Muscle layer of duodenum (tissue), 2 donors: Measurements from ENCODE around the gene ARHGAP29.

Source experiments
- H3K27ac ChIP-seq: one replicate; pipeline ENCODE4 v1.7.0; 2013; ENCODE audit warnings: mild to moderate bottlenecking, low read length
- H3K27me3 ChIP-seq: one replicate; pipeline ENCODE4 v1.7.0; 2013; ENCODE audit warnings: low read depth, mild to moderate bottlenecking, control low read depth, low read length
- H3K36me3 ChIP-seq, 2 donors: one replicate each; pipeline ENCODE4 v1.7.0; 2013; ENCODE audit warnings: low read length in 2 of 2, control low read depth in 1 of 2, mild to moderate bottlenecking in 1 of 2; ENCODE audit not compliant: insufficient read depth in 2 of 2, control insufficient read depth in 1 of 2
- H3K4me1 ChIP-seq, 2 donors: one replicate each; pipeline ENCODE4 v1.7.0; 2013; ENCODE audit warnings: low read length in 2 of 2, mild to moderate bottlenecking in 2 of 2, control low read depth in 1 of 2, moderate library complexity in 1 of 2; ENCODE audit not compliant: insufficient read depth in 2 of 2, control insufficient read depth in 1 of 2
- H3K4me3 ChIP-seq, 2 donors: one replicate each; pipeline ENCODE4 v1.7.0; 2013; ENCODE audit warnings: low read length in 2 of 2, low read depth in 1 of 2, mild to moderate bottlenecking in 1 of 2
- H3K9me3 ChIP-seq, 2 donors: one replicate each; pipeline ENCODE4 v1.7.0; 2013; ENCODE audit warnings: low read length in 2 of 2, control low read depth in 1 of 2, mild to moderate bottlenecking in 1 of 2; ENCODE audit not compliant: control insufficient read depth in 1 of 2
- donor health status: healthy.

Gene ARHGAP29

DNA sequence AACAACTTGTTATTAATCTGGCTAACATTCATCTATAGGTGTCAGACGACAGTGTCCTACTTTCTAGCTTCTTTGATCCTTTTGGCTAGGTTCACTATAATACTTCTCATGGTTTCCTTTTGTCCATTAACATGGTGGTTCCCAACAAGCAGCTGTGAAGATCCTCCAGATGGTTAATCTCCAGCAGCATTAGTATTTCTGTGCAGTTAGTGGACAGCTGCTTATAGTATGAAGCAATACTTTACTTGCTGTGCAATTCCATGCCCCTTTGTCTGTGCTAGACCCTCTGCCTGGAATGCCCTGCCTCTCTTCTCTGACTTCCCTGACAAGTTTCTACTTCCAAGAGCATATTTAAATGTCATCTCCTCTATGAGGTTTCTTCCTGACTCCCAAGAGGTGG lies 41.7 kb upstream of the ARHGAP29 start:
- H3K36me3 ChIP-seq = no peaks in the 10 kb centered on the region
- H3K4me3 ChIP-seq = no peak overlapping the region
- H3K9me3 ChIP-seq = no peaks in the 10 kb centered on the region
- H3K27ac ChIP-seq = no peak overlapping the region
- H3K4me1 ChIP-seq = peaks cover 5 to 37% of the 10 kb centered on the region in 2 donors
- no peaks in the 10 kb centered on the region for H3K27me3 ChIP-seq

DNA sequence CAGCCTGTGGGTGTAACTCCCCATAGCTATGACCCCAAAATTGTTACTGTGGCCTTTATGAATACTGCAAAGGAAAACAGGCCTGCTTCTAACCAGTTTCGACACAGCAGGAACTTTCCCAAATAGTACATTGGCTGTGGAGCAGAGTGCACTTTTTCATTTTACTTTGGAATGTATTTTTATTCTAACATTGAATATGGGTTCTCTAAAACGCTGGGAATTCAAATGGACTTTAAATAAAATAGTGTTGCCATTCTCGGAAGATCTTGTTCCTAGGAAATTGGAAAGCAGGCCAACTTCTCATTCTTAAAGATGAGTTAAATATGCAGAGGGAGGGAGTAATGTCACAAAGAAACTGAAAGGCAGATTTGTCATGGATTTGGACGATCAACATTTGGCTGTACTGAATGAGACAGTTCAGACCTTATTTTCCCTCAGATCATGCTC lies 39.6 kb upstream of the ARHGAP29 start:
- Histone ChIP-seq H3K27me3 (no peaks in the 10 kb centered on the region), H3K36me3 (no peaks in the 10 kb centered on the region), H3K27ac (no peak overlapping the region), H3K4me3 (no peak overlapping the region), H3K4me1 (peaks cover 5 to 37% of the 10 kb centered on the region in 2 donors), H3K9me3 (no peaks in the 10 kb centered on the region)

DNA sequence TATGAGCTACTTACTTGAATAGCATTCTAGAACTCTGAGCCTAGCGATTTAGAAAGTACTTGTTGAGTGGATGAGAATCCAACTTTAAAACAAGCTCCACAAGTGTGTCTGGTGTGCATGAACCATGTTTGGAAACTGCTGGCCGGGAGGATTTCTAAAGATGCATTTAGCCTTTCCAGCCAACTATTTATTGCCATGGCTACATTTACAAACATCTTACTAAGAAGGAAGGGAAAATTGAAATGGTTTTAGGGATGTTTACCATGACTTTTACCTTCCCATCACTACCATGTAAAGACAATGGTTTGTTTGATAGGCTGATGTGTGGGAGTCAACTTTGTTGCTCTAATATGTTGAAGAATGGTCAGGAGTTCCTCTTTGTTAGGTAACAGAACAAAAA lies 37.7 kb upstream of the ARHGAP29 start:
- Histone ChIP-seq H3K9me3 (no peaks in the 10 kb centered on the region), H3K36me3 (no peaks in the 10 kb centered on the region), H3K4me3 (no peak overlapping the region), H3K4me1 (peaks cover 5 to 27% of the 10 kb centered on the region in 2 donors), H3K27me3 (no peaks in the 10 kb centered on the region), H3K27ac (peak overlapping the region; percentile 3)

DNA sequence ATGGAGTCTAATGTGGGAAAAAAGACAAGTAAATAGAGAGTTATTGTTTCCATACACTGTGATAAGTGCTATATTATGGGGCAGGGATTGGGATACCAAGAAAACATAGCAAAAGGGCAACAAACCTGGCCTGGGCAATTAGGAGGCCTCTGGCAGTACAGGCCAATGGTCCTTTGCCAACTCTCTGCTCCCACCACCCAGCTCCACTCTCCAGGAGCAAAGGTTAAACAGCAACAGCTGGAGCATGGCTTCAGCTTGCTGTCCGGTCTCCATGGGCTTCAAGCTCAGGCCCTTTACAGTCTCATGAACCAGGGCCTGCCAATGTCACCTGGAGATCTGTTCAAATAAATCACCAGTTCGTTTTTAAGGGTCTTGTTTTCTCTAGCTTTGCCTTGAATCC lies 37.2 kb upstream of the ARHGAP29 start:
- Histone ChIP-seq H3K36me3 (no peaks in the 10 kb centered on the region), H3K9me3 (no peaks in the 10 kb centered on the region), H3K4me3 (no peak overlapping the region), H3K27ac (peak overlapping the region; percentile 17), H3K27me3 (no peaks in the 10 kb centered on the region), H3K4me1 (peaks cover 5 to 27% of the 10 kb centered on the region in 2 donors)

DNA sequence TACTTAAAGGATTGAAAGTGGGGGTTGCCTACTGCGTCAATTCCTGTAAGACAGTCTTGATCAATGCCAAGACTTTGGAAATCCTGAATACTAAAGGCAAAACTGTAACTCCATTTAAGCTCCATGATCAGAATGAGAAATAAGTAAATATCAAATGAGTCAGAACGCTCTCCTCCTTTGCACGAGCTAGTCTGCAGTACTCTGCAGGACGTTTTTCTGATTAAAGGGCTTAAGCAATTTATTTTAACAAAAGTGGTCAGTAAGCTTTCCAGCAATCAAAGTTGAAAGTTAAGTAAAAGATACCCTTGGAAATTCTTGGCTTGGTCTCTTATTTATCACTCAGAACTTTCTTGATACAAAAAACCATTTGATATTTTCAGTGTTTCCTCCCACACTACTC lies 35.7 kb upstream of the ARHGAP29 start:
- Histone ChIP-seq H3K9me3 (no peaks in the 10 kb centered on the region), H3K4me1 (peaks cover 5 to 27% of the 10 kb centered on the region in 2 donors), H3K27me3 (no peaks in the 10 kb centered on the region), H3K4me3 (no peak overlapping the region), H3K27ac (no peak overlapping the region), H3K36me3 (no peaks in the 10 kb centered on the region)

DNA sequence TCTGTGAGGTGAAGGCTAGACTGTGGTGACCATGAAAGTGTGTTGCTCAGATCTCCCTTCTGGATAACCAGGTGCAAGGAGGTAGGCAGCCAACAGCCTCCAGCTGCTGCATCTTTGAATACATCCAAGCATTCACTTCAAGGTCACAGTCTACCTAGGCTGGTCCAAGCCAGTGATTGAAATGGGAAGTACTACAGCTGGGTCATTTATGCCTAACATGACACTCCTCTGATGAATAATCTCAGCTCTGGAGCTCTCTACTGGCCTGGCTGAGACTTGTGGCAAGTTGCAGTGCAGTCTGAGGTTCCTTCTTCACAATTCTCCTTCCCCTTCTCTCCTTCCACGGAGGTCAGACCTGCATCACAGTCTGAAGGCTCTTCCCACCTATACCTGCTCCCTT lies 35.0 kb upstream of the ARHGAP29 start:
- Histone ChIP-seq H3K36me3 (no peaks in the 10 kb centered on the region), H3K4me3 (no peak overlapping the region), H3K27me3 (no peaks in the 10 kb centered on the region), H3K27ac (no peak overlapping the region), H3K4me1 (peaks cover 5 to 27% of the 10 kb centered on the region in 2 donors), H3K9me3 (no peaks in the 10 kb centered on the region)

DNA sequence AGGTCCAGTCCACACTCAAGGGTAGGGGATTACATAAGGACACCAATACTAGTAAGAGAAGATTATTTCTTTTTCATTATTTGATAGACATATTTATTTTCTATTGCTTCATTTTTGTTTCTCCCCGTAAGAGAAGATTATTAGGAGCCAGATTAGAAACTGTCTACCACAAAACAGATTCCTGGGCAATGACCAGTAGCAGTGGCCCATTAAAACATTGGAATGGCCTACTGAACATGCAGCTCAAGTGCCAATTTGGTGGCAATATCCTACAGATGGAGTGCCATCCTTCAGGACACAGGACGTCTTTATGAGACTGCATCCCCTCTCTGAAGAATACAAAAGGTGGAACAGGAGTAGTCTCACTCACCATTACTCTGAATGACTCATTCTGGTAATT lies 34.0 kb upstream of the ARHGAP29 start:
- no peaks in the 10 kb centered on the region for H3K36me3 ChIP-seq
- no peak overlapping the region for H3K4me3 ChIP-seq
- H3K27ac ChIP-seq = no peak overlapping the region
- peaks cover 5 to 19% of the 10 kb centered on the region in 2 donors for H3K4me1 ChIP-seq
- H3K9me3 ChIP-seq = no peaks in the 10 kb centered on the region
- H3K27me3 ChIP-seq = no peaks in the 10 kb centered on the region

DNA sequence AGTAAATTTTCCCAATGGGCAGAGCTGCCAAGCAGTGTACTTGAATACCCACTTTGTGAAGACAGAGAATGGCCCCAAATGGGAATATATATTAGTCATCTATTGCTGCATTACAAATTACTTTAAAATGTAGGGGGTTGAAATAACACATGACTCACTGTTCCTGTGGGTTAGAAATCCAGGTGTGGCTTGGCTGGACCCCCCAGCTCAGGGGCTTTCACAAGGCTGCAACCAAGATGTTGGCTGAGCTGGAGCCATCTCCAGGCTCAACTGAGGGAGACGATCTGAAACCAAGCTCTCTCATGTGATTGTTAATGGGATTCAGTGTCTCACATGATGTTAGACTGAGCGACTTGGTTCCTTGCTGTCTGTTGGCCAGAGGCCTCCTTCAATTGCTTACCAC lies 33.4 kb upstream of the ARHGAP29 start:
- no peaks in the 10 kb centered on the region for H3K27me3 ChIP-seq
- H3K4me1 ChIP-seq = peaks cover 5 to 14% of the 10 kb centered on the region in 2 donors
- H3K4me3 ChIP-seq = no peak overlapping the region
- H3K9me3 ChIP-seq = no peaks in the 10 kb centered on the region
- no peak overlapping the region for H3K27ac ChIP-seq
- H3K36me3 ChIP-seq = no peaks in the 10 kb centered on the region

DNA sequence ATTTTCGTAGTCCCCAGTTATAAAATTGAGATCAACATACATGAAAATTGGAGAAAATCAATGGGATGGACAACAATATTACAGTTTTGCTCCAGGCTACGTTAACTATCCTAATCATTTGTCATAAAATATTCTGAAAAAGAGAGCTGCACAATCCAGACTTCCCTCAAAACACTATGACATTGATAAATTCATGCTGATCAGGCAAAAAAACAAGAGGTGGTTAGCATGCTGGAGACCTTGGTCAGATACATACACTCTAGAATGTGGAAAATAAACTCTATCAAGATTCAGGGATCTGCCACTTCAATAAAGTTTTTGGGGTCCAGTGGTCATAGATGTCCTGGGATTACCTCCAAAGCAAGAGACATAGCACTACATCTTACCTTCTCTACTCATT lies 32.5 kb upstream of the ARHGAP29 start:
- Histone ChIP-seq H3K4me1 (peaks cover 3 to 6% of the 10 kb centered on the region in 2 donors), H3K27me3 (no peaks in the 10 kb centered on the region), H3K4me3 (no peak overlapping the region), H3K27ac (no peak overlapping the region), H3K36me3 (no peaks in the 10 kb centered on the region), H3K9me3 (no peaks in the 10 kb centered on the region)

DNA sequence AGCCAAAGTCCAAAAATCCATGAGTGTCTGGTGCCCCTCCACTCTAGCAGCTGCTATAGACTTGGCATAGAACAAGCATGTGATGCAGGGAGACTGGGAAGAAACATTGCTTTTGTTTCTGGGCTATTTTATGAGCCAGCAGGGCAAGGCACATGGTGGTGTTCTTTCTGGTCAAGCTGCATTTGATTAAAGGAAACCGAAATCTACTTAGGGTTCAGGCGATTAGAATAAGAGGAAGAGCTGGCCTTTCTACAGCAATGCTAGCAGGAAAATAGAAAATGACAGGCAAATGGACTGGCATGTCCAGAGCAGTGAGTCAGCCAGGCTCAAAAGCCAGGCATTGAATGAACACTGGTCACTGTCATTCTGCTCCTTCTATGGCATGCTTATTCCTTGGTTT lies 28.5 kb upstream of the ARHGAP29 start:
- Histone ChIP-seq H3K36me3 (no peaks in the 10 kb centered on the region), H3K27ac (no peak overlapping the region), H3K4me3 (no peak overlapping the region), H3K4me1 (no peaks in the 10 kb centered on the region), H3K27me3 (no peaks in the 10 kb centered on the region), H3K9me3 (no peaks in the 10 kb centered on the region)

DNA sequence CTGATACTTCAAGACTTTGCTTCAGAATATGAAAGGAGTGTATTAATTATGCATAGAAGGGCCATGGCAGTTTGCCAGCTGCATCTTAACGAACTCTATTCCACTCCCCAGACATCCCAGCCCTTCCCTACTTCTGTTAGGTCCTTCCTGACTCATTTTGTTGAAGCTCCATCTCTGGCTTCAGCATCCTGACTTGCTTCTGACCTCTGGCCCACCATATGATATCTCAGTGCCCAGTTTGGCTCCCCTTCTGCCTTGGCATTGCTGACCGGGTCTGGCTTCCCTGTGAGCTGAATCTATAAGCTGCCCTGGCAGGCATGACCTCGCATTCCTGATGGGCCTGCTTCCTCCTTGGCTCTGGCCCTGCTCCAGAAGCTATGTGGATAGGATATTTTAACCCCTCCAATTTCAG lies 27.6 kb upstream of the ARHGAP29 start:
- no peaks in the 10 kb centered on the region for H3K4me1 ChIP-seq
- no peak overlapping the region for H3K27ac ChIP-seq
- H3K4me3 ChIP-seq = no peak overlapping the region
- no peaks in the 10 kb centered on the region for H3K36me3 ChIP-seq
- H3K9me3 ChIP-seq = no peaks in the 10 kb centered on the region
- H3K27me3 ChIP-seq = no peaks in the 10 kb centered on the region

DNA sequence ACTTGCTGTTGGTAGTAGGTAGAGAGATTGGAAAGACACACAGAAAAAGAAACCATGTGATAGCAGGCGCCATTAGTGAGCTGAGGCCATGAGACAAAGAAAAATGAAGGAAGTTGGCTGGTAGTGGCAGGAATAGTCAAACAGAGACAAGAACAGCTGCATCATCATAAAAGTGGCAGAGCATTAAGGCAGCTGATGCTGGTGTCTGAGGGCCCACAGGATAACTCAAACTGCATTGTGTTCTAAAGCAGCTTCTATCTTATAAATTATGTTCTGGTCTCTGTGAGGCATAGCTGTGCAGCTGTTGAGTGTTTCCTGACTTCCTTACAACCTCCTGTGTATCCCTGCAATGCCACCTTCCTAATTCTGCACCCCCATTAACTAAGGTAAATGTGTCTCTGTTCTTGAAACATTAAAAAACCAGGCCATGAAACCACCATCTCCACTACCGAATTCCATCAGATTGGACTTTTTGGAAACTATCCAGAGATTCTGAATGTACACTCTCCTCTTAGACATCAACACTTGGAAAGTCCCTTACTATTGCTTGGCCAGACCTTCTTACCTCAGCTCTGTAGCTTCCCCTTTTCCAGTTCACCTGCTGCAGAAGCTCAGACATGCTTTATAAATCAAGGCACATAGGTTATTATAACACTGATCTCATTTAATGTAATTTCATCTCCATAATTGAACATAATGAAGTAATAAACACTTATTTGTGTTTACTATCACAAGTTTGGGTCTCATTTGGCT lies 23.4 kb upstream of the ARHGAP29 start:
- Histone ChIP-seq H3K27me3 (no peaks in the 10 kb centered on the region), H3K4me1 (no peaks in the 10 kb centered on the region), H3K9me3 (no peaks in the 10 kb centered on the region), H3K4me3 (no peak overlapping the region), H3K36me3 (no peaks in the 10 kb centered on the region), H3K27ac (no peak overlapping the region)
